EH (cell line): ENCODE data around the gene RPL3.
A peak's percentile ranks its signal among the peaks of the same experiment; 100 is the strongest.
"Not testable (repeated sequence)": the region's sequence is repeated elsewhere in the genome, so short reads cannot be mapped to it uniquely, and the experiment has no call there.

Experiments used
- DNase-seq: peaks from one replicate; pipeline ENCODE4 v3.0.0-alpha.2; 2015; ENCODE audit warnings: low read depth

Gene RPL3

DNA sequence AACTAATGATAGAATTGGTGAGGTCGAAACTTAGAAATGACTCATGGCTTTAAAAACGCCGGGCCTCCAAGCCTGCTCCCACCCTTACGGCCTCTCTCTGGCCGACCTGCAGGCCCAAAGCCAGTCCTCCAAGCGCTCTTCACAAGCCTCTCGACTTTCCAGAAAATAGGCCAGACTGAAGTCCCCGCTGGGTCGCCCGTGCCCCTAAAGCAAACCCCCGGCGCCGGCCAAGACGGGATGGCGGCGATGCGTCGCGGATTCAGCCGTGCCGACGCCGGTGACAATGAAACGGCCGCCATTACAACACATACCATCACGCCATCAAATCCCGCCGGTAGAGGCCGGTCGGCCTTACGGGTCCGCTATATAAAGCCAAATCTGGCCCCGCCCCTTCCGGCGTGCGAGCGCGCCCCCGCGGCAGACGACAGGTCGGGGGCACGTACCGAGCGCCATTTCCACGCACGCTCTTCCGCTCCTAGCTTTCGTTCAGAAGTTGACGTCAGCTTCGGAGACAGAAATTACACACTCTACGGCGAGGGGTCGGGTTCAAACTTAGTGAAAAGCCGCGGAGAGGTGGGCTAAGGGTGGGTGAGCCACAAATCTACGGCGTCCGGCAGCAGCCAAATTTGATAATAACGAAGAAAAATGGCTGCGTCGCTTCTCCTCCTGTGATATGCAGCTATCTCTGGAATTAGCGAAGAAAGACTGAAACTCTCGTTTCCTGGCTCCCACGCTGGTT, at the start of gene RPL3:
TSS of gene RPL3 (minus strand) at position 340 of the 739 bp plus-strand sequence. CDS start at position 314, 26 bp downstream.
- DNase-seq = peak; percentile 99

DNA sequence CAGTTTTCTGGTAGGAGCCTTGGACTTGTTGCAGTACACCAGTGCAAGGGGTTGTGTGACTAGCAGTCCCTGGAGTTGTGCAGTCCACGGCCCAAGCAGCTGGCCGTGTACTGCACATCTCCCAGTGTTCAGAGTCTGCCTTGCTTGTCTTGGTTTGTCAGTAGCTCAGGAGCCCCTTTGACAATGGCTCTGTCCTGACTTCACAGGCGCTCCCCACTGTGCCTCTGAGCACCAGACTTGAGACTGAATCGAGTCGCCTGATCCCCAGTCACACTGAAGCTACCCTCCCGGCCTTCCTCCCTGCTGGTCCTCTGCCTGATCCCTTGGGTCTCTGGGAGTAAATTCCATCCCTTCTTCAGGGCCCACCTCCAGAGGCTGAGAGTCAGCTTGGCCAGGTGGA, 49.8 kb upstream of the RPL3 start:
- DNase-seq = no peak

DNA sequence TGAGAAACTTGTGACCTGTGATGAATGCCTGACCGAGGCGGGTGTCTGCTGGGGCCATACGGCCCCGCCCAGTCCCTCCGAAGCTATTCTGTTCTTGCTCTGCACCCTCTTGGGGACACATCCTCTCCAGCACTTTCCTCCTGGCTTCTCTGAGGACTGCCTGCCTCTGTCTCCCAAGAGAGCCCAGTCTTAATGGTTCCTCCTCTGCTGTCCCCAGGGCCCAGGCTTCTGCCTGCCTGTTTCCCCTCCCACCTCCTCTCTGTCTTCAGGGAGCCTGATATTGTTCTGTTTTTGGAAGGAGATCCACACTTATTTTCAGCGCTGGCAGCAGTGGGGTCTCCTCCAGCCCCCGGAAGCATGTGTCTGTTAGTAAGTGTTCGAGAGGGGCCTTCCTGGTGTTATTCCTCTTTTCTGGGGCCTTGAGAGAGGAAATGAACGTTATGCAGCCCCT, 49.1 kb upstream of the RPL3 start:
- DNase-seq = no peak

DNA sequence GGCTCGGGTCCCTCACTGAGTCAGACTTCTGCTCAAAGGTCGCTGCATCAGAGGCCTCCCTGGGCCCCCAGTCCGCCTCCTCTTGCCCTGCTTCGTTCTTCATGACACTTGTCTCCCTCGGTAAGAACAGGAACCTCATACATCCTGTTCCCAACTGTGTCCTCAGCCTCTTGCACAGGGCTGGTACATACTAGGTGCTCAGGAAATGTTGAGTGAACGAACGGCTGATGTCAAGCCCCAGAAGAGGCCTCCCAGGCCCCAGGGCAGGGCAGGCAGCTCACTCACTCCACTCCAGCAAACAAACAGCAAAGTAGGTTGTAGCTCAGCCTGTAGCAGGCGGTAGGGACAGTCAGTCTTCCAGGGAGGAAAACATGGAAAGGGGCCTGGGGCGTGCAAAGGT, 47.6 kb upstream of the RPL3 start:
- no peak for DNase-seq

DNA sequence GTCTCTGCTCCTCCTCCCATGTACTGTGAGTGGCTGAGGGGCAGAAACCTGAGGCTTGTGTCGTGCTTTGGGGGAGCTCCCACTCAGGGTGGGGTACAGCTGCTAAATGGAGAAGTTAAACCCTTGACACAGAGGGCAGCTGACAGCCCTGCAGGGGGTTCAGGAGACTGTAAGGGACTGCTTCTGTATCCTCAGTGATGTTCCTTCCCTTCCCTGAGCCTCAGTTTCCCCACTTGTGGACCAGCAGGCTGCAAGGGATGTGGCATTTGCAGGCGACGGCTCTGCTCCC, 46.0 kb upstream of the RPL3 start:
- no peak for DNase-seq

DNA sequence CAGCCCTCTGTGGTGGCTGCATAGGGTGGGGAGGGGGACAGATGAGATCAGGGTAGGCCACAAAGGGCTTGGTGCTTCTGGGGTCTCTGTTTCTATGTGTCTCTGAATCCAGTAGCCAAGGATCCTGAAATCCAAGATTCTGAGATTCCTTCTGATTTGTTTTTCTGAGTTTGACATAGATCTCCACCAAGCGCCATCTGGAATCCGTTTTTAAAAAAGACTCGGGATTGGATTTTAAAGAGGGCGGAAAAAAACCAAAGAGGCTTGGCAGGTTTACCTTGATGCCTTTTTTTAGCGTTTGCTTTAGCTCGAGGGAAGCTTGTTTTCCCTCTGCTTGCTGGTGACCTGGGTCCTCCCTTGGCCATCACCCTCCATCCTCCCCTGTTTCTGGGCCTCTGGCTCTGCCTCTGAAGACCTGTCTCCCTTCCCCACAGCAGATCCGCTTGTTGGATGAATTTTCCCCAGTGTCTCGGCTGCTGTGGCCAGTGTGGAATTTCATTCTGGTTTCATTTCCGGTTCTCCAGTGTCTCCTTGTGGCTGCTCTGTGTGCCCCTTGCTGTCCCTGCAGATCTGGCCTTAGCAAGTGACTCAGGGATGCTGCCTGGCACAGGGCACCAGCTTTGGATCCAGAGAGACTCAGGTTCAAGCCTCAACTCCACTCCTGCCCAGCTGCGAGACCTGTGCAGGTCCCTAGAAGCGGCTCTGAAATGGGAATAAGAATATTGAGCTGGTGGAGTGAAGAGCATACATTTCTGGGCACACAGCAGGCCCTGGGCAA, 45.5 kb upstream of the RPL3 start:
- peak; percentile 79 for DNase-seq

DNA sequence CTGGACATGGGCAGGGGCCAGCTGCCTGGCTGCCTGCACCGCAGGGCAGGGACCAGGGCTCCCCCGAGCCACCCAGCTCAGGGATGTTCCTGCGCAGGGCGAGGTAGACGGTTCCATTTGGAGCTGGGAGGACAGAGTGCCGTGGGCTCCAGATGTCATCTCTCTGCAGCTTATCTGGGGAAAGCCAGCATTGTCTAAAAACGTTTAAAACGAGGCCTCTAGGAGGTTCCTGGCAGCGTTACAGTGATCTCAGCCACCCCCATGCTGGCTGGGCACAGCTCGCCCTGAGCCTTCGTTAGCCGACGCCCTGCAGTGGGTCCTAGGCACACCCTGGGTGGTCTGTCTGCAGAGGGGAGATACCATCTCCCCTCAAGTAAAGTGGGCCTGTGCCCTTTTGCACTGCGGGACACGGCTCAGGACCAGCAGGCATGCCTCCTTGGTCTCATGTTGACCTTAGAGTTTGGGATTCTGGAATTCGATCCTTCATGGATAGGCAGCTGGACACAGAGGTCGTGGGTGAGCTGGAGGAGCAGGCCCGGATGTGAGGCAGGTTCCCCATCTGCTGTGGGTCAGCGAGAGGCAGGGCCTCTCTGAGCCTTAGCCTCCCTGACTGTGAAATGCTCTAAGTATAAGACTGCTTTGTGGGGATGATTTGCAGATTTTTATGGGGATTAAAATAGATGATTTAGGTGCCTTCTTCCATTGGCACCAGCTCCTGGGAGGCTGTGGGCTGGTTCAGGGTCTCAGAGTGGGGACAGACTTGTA, 44.5 kb upstream of the RPL3 start:
- peak; percentile 37 for DNase-seq

DNA sequence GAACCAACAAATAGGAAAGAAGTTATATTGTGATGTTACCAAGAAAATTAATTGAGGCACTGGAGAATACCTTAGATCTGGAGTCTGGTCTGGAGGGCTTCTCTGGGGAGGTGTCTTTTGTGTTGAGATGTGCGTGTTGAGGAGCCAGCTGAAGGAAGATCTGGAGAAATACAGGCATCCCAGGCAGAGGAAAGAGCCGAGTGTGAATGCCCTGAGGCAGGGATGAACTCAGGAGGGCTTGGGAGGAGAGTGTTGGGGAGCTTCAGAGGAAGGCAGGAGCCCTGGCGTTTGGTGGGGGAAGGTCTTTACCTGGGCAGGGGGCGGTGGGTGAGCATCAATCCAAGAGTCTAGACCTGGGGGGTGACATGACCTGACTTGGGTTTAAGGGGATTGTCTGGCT, 43.5 kb upstream of the RPL3 start:
- DNase-seq = no peak

DNA sequence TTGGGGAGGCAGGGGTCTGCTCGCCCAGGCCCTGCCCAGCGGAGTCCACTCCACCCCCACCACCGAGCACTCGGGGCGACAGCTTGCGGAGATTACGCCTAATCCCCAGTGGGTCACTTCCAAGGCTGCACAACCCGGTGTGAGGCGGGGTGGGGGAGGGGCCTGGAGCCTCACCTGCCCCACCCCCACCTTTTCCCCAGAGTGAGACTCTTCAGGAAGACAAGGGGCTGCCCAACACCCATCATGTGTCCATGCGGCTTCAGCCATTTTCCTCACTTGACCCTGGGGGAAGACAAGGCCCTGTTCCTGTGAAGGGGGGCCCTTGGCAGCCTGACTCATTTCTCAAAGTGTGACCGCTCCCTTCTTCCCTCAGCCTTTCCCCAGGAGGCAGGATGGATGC, 42.8 kb upstream of the RPL3 start:
- DNase-seq = peak; percentile 40

DNA sequence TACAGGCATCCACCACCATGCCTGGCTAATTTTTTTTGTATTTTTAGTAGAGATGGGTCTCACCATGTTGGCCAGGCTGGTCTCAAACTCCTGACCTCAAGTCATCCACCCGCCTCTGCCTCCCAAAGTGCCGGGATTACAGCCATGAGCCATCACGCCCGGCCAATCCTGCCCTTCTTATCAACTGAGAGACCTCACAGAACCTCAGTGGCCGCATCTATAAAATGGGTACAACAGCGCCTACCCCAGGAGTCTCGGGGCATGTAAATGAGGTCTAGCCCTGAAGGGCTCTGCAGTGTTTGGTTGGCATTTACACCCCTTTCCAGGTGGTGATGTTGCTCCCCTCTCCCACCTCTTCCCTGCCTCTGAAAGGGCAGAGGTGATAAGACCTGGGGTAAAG, 42.1 kb upstream of the RPL3 start:
- DNase-seq = no peak

DNA sequence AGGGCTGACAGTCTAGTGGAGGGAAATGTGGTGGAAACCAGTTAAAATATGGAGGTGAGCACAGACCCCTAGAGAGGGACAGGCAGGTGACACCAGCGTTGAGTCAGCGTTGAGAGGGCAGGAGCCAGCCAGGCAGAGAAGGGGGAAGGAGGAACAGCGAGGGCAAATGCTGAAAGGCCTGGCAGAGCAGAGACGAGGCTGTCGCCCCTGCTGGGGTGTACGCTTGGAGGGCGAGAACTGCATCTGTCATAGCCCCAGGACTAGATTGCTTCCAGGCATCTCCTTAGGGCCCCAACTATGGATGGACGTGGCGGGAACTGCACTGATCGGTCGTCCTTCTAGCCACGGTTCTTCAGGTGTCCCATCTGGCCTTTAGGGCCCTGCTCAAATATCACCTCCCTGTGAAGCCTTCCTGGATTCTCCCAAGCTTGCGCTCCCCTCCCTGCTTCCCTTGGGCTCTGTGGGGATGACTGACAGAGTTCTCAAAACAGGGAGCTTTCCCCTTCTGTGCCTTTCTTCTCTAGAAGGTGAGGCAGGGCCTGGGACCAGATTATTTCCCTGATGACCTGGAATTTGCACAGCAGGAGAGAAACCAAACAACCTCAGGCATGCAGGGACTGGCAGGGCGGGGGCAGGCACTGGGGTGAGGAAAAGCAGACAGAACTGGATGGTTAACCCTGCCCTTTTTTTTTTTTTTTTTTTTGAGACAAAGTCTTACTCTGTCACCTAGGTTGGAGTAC, 41.4 kb upstream of the RPL3 start:
- DNase-seq = peak; percentile 62

DNA sequence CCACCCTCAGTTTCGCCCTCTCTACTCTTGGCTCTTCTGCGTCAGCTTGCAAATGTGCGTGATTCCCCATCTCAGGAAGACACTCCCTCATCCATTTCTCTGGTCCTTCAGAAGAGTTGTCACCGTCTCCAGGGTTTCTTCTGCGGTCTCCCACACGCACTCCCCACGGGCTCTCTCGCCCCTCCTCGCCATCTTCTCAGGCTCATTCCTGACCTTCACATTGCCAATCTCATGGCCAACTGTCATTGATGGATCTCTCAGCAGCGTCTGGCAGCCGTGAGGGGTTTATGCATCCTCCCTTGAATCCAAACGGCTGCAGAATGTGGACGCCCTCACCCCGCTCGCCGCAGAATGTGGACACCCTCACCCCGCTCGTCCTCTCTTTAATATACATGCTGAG, 40.8 kb upstream of the RPL3 start:
- no peak for DNase-seq

DNA sequence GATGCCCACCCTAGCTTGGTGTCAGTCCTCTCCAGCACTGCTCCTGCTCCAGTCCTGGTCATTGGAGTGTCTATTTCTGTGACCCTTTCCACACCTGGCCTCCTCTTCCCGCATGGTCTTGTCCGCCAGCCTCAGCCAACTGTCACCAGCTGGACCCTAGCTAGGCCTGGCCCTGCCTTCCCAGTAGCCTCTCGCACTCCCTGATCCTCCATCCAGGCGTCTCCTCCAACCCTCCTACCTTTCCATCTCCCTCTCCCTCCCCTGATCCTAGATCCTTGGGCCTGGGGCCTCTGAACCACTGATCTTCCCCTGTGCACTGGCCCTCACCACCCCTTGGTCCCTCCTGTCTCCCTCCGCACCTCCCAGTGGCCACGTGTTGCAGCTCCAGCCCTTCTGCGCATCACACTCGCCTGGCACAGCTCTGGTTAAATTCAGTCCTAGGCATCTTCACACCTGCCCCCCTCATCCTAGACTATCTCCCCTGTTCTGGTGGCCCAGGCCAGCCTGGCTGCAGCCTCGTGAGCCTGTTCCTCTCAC, 40.3 kb upstream of the RPL3 start:
- no peak for DNase-seq

DNA sequence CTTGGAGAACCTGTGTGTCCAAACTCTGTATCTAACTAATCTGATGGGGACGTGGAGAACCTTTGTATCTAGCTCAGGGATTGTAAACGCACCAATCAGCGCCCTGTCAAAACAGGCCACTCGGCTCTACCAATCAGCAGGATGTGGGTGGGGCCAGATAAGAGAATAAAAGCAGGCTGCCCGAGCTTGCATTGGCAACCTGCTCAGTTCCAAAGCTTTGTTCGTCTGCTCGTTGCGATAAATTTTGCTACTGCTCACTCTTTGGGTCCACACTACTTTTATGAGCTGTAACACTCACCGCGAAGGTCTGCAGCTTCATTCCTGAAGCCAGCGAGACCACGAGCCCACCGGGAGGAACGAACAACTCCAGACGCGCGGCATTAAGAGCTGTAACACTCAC, 38.8 kb upstream of the RPL3 start:
- not testable (repeated sequence) for DNase-seq

DNA sequence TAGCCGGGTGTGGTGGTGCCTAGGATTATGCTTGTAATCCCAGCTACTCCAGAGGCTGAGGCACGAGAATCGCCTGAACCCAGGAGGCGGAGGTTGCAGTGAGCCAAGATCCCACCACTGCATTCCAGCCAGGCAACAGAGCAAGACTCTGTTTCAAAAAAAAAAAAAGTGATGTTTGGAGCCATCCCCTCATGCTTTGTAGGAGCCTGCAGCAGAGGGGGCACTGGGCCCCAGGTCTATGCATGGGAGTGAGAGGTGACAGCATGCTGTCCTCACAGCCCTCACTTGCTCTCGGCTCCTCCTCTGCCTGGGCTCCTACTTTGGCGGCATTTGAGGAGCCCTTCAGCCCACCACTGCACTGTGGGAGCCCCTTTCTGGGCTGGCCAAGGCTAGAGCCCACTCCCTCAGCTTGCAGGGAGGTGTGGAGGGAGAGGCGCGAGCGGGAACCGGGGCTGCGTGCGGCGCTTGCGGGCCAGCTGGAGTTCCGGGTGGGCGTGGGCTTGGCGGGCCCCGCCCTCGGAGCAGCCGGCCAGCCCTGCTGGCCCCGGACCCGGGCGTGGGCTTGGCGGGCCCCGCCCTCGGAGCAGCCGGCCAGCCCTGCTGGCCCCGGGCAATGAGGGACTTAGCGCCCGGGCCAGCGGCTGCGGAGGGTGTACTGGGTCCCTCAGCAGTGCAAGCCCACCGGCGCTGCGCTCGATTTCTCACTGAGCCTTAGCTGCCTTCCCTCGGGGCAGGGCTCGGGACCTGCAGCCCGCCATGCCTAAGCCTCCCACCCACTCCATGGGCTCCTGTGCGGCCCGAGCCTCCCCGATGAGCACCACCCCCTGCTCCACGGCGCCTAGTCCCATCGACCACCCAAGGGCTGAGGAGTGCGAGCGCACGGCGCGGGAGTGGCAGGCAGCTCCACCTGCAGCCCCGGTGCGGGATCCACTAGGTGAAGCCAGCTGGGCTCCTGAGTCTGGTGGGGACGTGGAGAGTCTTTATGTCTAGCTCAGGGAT, 38.0 kb upstream of the RPL3 start:
- not testable (repeated sequence) for DNase-seq

DNA sequence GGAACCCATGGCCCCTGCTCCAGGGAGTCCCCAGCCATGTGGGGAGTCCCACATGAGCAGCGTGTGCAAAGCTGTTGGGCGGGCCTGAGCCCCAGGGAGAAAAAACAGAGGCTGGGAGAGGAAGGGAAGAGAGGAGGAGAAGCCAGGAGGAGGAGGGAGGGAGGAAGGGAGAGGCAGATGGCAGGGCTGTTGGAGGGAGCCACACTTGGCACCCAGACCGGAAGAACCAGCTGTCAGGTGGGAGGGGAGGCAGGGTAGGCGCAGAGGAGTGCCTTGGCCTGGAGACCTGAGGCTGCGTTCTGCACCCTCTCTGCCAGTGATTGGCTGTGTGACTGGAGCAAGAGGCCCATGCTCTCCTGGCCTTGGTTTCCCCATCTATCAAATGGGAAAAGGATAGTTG, 37.0 kb upstream of the RPL3 start:
- DNase-seq = no peak

DNA sequence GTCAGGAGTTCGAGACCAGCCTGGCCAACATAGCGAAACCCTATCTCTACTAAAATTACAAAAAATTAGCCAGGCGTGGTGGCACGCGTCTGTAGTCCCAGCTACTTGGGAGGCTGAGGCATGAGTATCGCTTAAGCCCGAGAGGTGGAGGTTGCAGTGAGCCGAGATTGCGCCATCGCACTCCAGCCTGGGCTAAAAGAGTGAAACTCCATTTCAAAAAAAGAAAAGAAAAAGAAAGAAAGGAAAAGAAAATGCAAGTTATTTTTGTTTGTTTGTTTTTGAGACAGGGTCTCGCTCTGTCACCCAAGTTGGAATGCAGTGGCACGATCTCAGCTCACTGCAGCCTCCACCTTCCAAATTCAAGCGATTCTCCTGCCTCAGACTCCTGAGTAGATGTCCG, 36.4 kb upstream of the RPL3 start:
- not testable (repeated sequence) for DNase-seq

DNA sequence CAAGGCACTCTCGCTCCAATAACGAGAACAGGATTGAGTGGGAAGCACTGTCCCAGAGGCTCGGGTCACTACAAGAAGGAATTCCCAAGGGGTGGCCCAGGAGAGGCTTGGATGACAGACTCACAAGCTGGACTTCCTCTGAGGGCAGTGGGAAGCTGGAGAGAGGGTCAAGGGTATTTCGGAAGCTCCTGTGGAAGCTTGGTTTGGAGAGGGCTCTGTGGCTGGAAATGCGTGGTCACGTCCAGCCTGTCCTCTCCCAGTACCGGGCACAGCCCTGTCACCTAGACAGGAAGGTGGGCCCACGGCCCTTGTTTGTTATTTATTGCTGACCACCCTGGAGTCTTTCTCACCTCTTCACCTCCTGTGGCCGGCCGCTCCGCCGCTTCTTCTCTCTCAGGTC, 35.7 kb upstream of the RPL3 start:
- no peak for DNase-seq

DNA sequence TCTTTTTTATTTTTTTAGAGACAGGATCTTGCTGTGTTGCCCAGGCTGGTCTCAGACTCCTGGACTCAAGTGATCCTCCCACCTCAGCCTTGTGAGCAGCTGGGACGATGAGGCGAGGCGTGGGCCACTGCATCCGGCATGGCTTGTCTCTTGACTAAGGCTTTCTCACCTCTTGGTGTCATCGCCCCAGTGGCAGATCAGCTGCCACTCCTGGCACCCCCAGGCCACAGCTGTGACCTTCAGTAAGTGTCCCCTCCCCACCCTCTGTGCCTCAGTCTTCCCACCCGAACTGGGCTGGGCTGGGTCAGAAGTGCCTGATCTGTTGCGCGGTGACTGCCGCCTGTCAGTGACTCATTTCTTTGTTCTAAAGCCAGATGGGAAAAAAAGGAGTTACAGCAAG, 33.9 kb upstream of the RPL3 start:
- DNase-seq = peak; percentile 30

DNA sequence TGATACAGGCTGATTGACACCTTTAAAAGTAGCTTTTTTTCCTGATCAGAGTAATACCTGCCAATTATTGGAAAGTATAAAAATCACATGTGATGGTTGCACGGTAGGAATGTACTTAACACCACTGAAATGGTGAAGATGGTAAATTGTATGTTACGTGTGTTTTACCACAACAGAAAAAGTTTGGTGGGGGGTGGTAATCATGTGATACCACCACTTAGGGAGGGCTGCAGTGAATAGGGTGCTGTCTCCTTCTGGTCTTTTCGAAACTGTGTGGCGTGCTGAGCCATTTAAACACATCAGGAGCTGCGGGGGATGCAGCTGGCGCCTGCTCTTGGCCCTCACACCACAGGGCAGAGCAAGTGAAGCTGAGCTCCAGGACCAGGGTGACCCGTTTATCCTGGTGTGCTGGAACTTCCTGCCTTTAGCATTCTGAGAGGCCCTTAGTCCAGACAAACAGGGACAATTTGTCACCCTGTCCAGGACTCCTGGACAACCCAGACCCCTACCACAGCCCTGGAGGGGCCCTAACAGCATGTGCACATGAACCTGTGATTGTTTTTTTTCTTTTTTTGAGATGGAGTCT, 33.0 kb upstream of the RPL3 start:
- no peak for DNase-seq
